Measurements from ENCODE around the gene FXR2. TPM values are rescaled to one million over a fixed set of nuclear protein-coding genes. Genes with fewer than 3 reads are reported as not detected.

Gene FXR2
- total and polyA plus RNA-seq, 5 donors from 2014 or later: 9.7 to 28.7 (median 10.9) TPM

DNA sequence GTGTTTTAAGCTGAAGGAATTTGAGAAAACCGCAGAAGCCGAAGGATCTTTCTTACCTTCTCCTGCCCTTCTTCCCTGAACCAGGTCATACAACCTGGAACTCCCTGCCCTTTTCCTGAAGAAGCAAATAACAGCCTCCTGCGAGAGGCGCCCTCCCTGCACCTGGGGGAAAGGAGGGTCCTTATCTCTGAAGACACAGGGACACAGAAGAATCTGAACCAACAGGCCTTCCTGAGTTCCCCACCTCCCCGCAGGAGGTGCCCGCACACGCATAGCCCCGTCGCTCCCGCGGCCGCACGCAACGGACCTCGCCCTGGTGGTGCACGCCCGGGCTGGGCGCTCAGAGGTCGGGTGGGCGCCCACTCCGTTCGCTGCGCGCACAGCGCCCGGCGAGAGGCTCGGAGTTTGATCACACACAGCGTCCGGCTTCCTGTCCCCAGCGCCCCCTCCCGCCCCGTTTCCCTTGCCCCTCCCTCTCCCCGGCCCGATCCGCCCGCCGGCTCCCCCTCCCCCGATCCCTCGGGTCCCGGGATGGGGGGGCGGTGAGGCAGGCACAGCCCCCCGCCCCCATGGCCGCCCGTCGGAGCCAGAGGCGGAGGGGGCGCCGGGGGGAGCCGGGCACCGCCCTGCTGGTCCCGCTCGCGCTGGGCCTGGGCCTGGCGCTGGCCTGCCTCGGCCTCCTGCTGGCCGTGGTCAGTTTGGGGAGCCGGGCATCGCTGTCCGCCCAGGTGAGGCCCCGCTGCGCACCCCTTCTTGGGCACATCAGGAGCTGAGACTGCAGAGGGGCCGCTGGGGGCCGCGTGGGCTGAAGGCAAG lies 65.9 kb downstream of the FXR2 start, which contains the start of gene TNFSF12:
Gene TNFSF12 (plus strand): TSS at position 474 of the 816 bp plus-strand sequence. CDS start 96 bp downstream, at position 570.
- Mint-ChIP-seq H3K27ac (peak within 1 kb of the TSS; percentile 90 to 97 (median 97)), H3K4me3 (peak within 1 kb of the TSS; percentile 90 to 97 (median 92)), H3K9me3 (no peaks in the 10 kb centered on the region), H3K36me3 (peaks cover 13% of the 10 kb centered on the region), H3K27me3 (peaks cover under 1% of the 10 kb centered on the region), H3K4me1 (peaks cover 5 to 60% (median 45%) of the 10 kb centered on the region in 4 donors)
- no peaks in the 10 kb centered on the region for H3K36me3 ChIP-seq (ENCODE audit: control insufficient read depth, insufficient read depth, low read length)
- H3K27ac ChIP-seq (ENCODE audit: insufficient read depth, low read length, poor library complexity, severe bottlenecking): peak within 1 kb of the TSS; percentile 69
- H3K4me1 ChIP-seq (ENCODE audit: control insufficient read depth, insufficient read depth, low read length, poor library complexity, severe bottlenecking): peaks cover 48% of the 10 kb centered on the region
- H3K9me3 ChIP-seq (ENCODE audit: control insufficient read depth in 2 of 2, low read length in 2 of 2): no peaks in the 10 kb centered on the region
- peak within 1 kb of the TSS; percentile 84 for H3K4me3 ChIP-seq (ENCODE audit: low read depth, low read length)
- ATAC-seq (ENCODE audit: low read depth in 2 of 2) (peak; percentile 35 to 42), DNase-seq (peak; percentile 46 to 80 (median 56))
- no peaks in the 10 kb centered on the region for H3K27me3 ChIP-seq (ENCODE audit: control insufficient read depth, insufficient read depth, low read length)

DNA sequence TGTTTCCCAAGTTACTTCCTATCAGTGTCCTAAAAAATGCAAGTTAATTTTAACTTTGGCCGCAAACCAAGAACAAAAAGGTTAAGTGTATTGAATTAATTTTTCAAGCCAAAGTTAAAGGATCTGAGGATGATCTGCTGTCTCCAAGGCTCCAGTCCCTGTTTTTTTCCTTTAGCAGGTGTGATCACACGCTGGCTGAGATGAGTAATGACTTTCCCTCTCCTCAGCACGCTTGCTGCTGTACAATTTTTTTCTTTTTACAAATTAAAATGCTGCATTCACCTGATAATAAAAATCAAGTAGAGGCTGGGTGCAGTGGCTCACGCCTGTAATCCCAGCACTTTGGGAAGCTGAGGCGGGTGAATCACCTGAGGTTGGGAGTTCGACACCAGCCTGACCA lies 69.8 kb downstream of the FXR2 start:
- DNase-seq (no peak), ATAC-seq (ENCODE audit: low read depth in 2 of 2) (no peak)
- no peaks in the 10 kb centered on the region for H3K9me3 Mint-ChIP-seq
- Histone ChIP-seq H3K9me3 (ENCODE audit: control insufficient read depth in 2 of 2, low read length in 2 of 2) (no peaks in the 10 kb centered on the region), H3K27me3 (ENCODE audit: control insufficient read depth, insufficient read depth, low read length) (no peaks in the 10 kb centered on the region), H3K4me3 (ENCODE audit: low read depth, low read length) (no peak overlapping the region), H3K36me3 (ENCODE audit: control insufficient read depth, insufficient read depth, low read length) (no peaks in the 10 kb centered on the region), H3K27ac (ENCODE audit: insufficient read depth, low read length, poor library complexity, severe bottlenecking) (no peak overlapping the region), H3K4me1 (ENCODE audit: control insufficient read depth, insufficient read depth, low read length, poor library complexity, severe bottlenecking) (peaks cover 14% of the 10 kb centered on the region)
- peaks cover 0 to 23% (median 16%) of the 10 kb centered on the region in 4 donors for H3K4me1 Mint-ChIP-seq
- peaks cover 10% of the 10 kb centered on the region for H3K27me3 Mint-ChIP-seq
- H3K4me3 Mint-ChIP-seq: no peak overlapping the region
- H3K36me3 Mint-ChIP-seq: peaks cover 4% of the 10 kb centered on the region
- H3K27ac Mint-ChIP-seq: no peak overlapping the region

Other genes with a start within 250 kb of the FXR2 start
- gene TNK1, start 233.8 kb downstream of the FXR2 start, total RNA-seq: 4.8 TPM
- gene TNK1, start 233.8 kb downstream of the FXR2 start, polyA plus RNA-seq: 1 to 10 TPM in 3 of 4 donors, under 1 TPM in 1; 0.42 to 3.8 (median 1.4) TPM
- gene PLSCR3, start 220.4 kb downstream of the FXR2 start, total RNA-seq: 113 TPM
- 100 to 1,000 TPM; 148 to 174 (median 153) TPM for gene PLSCR3, start 220.4 kb downstream of the FXR2 start, polyA plus RNA-seq
- gene TMEM256, start 210.8 kb downstream of the FXR2 start, total RNA-seq: 23.0 TPM
- gene TMEM256, start 210.8 kb downstream of the FXR2 start, polyA plus RNA-seq: 10 to 100 TPM; 64.9 to 80.9 (median 66.7) TPM
- gene NLGN2, start 207.1 kb downstream of the FXR2 start, total RNA-seq: 3.6 TPM
- not detected for gene NLGN2, start 207.1 kb downstream of the FXR2 start, polyA plus RNA-seq
- not detected for gene SPEM1, start 194.6 kb downstream of the FXR2 start, total RNA-seq
- gene SPEM1, start 194.6 kb downstream of the FXR2 start, polyA plus RNA-seq: not detected
- gene SPEM2, start 189.3 kb downstream of the FXR2 start, total RNA-seq: not detected
- gene SPEM2, start 189.3 kb downstream of the FXR2 start, polyA plus RNA-seq: not detected
- not detected for gene SPEM3, start 186.0 kb downstream of the FXR2 start, total RNA-seq
- not detected for gene SPEM3, start 186.0 kb downstream of the FXR2 start, polyA plus RNA-seq
- gene TMEM102, start 179.5 kb downstream of the FXR2 start, total RNA-seq: 16.8 TPM
- gene TMEM102, start 179.5 kb downstream of the FXR2 start, polyA plus RNA-seq: 10 to 100 TPM; 22.3 to 28.4 (median 24.2) TPM
- gene FGF11, start 175.4 kb downstream of the FXR2 start, total RNA-seq: 3.3 TPM
- under 1 TPM in 3 of 4 donors, not detected in 1; 0.07 to 0.27 (median 0.18) TPM for gene FGF11, start 175.4 kb downstream of the FXR2 start, polyA plus RNA-seq
- gene CHRNB1, start 169.8 kb downstream of the FXR2 start, total RNA-seq: 7.6 TPM
- 10 to 100 TPM; 18.0 to 28.7 (median 27.0) TPM for gene CHRNB1, start 169.8 kb downstream of the FXR2 start, polyA plus RNA-seq
- 53.5 TPM for gene ZBTB4, start 135.3 kb downstream of the FXR2 start, total RNA-seq
- 10 to 100 TPM in 3 of 4 donors, 1 to 10 TPM in 1; 8.3 to 14.0 (median 11.0) TPM for gene ZBTB4, start 135.3 kb downstream of the FXR2 start, polyA plus RNA-seq
- not detected for gene SLC35G6, start 133.5 kb downstream of the FXR2 start, total RNA-seq
- gene SLC35G6, start 133.5 kb downstream of the FXR2 start, polyA plus RNA-seq: not detected
- gene POLR2A, start 130.5 kb downstream of the FXR2 start, total RNA-seq: 568 TPM
- gene POLR2A, start 130.5 kb downstream of the FXR2 start, polyA plus RNA-seq: 10 to 100 TPM; 32.3 to 44.0 (median 37.2) TPM
- 46.9 TPM for gene TNFSF12, start 65.8 kb downstream of the FXR2 start, total RNA-seq
- gene TNFSF12, start 65.8 kb downstream of the FXR2 start, polyA plus RNA-seq: 10 to 100 TPM; 35.5 to 49.6 (median 41.9) TPM
- 1.6 TPM for gene TNFSF13, start 56.1 kb downstream of the FXR2 start, total RNA-seq
- under 1 TPM in 3 of 4 donors, not detected in 1; 0.41 to 0.52 (median 0.44) TPM for gene TNFSF13, start 56.1 kb downstream of the FXR2 start, polyA plus RNA-seq
- 30.7 TPM for gene SENP3, start 53.0 kb downstream of the FXR2 start, total RNA-seq
- gene SENP3, start 53.0 kb downstream of the FXR2 start, polyA plus RNA-seq: 10 to 100 TPM; 10.1 to 16.1 (median 11.8) TPM
- gene CD68, start 35.3 kb downstream of the FXR2 start, total RNA-seq: 0.25 TPM
- 1 to 10 TPM in 1 of 4 donors, under 1 TPM in 2, not detected in 1; 0.65 to 1.2 (median 0.89) TPM for gene CD68, start 35.3 kb downstream of the FXR2 start, polyA plus RNA-seq
- 40.0 TPM for gene MPDU1, start 31.0 kb downstream of the FXR2 start, total RNA-seq
- gene MPDU1, start 31.0 kb downstream of the FXR2 start, polyA plus RNA-seq: 10 to 100 TPM; 41.0 to 63.7 (median 48.4) TPM
- not detected for gene SOX15, start 24.8 kb downstream of the FXR2 start, total RNA-seq
- gene SOX15, start 24.8 kb downstream of the FXR2 start, polyA plus RNA-seq: not detected
- 36.9 TPM for gene SAT2, start 12.9 kb upstream of the FXR2 start, total RNA-seq
- 10 to 100 TPM; 26.7 to 36.5 (median 30.3) TPM for gene SAT2, start 12.9 kb upstream of the FXR2 start, polyA plus RNA-seq
- gene SHBG, start 15.2 kb upstream of the FXR2 start, total RNA-seq: not detected
- not detected for gene SHBG, start 15.2 kb upstream of the FXR2 start, polyA plus RNA-seq
- gene ATP1B2, start 36.0 kb upstream of the FXR2 start, total RNA-seq: not detected
- not detected for gene ATP1B2, start 36.0 kb upstream of the FXR2 start, polyA plus RNA-seq
- gene TP53, start 72.6 kb upstream of the FXR2 start, total RNA-seq: 61.3 TPM
- gene TP53, start 72.6 kb upstream of the FXR2 start, polyA plus RNA-seq: 10 to 100 TPM; 29.4 to 35.1 (median 32.1) TPM
- 7.9 TPM for gene WRAP53, start 73.6 kb upstream of the FXR2 start, total RNA-seq
- 10 to 100 TPM; 11.1 to 16.4 (median 12.0) TPM for gene WRAP53, start 73.6 kb upstream of the FXR2 start, polyA plus RNA-seq
- gene EFNB3, start 90.3 kb upstream of the FXR2 start, total RNA-seq: not detected
- not detected for gene EFNB3, start 90.3 kb upstream of the FXR2 start, polyA plus RNA-seq
- not detected for gene DNAH2, start 102.8 kb upstream of the FXR2 start, total RNA-seq
- gene DNAH2, start 102.8 kb upstream of the FXR2 start, polyA plus RNA-seq: not detected
- 255 TPM for gene KDM6B, start 219.3 kb upstream of the FXR2 start, total RNA-seq
- under 1 TPM; 0.30 to 0.74 (median 0.42) TPM for gene KDM6B, start 219.3 kb upstream of the FXR2 start, polyA plus RNA-seq
- 31.5 TPM for gene TMEM88, start 240.2 kb upstream of the FXR2 start, total RNA-seq
- not detected for gene TMEM88, start 240.2 kb upstream of the FXR2 start, polyA plus RNA-seq
- 23.6 TPM for gene NAA38, start 242.7 kb upstream of the FXR2 start, total RNA-seq
- 100 to 1,000 TPM; 128 to 192 (median 141) TPM for gene NAA38, start 242.7 kb upstream of the FXR2 start, polyA plus RNA-seq
- gene CYB5D1, start 243.1 kb upstream of the FXR2 start, total RNA-seq: 11.8 TPM
- gene CYB5D1, start 243.1 kb upstream of the FXR2 start, polyA plus RNA-seq: 1 to 10 TPM; 3.1 to 5.4 (median 4.2) TPM